NB4 (cell line): ENCODE data around the gene TGFBR2.

Experiments
- POLR2A ChIP-seq: IDR thresholded peaks from 2 replicates; pipeline ENCODE4 v1.6.1; 2011; ENCODE audit warnings: mild to moderate bottlenecking; ENCODE audit not compliant: insufficient read length; ENCODE audit errors: extremely low read depth
- TF ChIP-seq, protein P1 (sequence below): IDR thresholded peaks from one replicate; pipeline ENCODE4 v1.5.1; 2012; ENCODE audit warnings: low read depth, low read length

DNA sequence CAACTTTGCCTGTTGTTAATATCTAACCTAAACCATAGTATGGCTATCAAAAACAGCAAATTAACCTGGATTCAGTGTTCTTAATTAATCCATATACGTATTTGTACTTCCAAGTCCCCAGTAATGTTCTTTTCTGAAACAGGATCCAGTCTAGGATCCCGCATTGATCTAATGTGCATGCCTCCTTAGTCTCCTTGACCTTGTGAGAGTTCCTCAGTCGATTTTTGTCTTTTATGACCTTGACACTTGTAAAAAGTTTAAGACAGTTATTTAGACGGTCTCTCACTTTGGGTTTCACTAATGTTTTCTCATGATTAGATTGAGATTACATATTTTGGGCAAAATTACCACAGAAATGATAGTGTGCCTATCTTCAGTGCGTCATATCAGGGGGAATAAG, 69.4 kb downstream of the TGFBR2 start:
- TF ChIP-seq, protein P1, sequence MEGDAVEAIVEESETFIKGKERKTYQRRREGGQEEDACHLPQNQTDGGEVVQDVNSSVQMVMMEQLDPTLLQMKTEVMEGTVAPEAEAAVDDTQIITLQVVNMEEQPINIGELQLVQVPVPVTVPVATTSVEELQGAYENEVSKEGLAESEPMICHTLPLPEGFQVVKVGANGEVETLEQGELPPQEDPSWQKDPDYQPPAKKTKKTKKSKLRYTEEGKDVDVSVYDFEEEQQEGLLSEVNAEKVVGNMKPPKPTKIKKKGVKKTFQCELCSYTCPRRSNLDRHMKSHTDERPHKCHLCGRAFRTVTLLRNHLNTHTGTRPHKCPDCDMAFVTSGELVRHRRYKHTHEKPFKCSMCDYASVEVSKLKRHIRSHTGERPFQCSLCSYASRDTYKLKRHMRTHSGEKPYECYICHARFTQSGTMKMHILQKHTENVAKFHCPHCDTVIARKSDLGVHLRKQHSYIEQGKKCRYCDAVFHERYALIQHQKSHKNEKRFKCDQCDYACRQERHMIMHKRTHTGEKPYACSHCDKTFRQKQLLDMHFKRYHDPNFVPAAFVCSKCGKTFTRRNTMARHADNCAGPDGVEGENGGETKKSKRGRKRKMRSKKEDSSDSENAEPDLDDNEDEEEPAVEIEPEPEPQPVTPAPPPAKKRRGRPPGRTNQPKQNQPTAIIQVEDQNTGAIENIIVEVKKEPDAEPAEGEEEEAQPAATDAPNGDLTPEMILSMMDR: no peak
- TF ChIP-seq POLR2A: no peak
